ENCODE results near the gene UBE2L6. TPM values are rescaled to one million over a fixed set of nuclear protein-coding genes. Genes with fewer than 3 reads are reported as not detected.

The UBE2L6 gene
- total RNA-seq, 1 donor from 2014 or later, result 19.4 TPM

DNA sequence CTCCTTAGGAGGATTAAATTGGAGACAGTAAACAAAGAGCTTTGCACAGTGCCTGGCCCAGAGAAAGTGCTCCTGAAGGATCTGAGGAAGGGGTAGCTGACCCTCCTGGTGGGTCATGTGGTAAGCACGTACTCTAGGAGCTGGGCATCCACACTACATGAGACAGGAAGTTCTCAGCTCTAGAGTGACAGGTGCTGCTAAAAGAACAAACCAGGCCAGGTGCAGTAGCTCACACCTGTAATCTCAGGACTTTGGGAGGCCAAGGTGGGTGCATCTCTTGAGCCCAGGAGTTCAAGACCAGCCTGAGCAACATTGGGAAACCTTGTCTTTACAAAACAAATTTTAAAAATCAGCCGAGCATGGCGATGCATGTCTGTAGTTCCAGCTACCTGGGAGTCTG is 65.1 kb downstream of the UBE2L6 start:
- DNase-seq (ENCODE audit: low read depth), result no peak
- TF ChIP-seq, protein P1, sequence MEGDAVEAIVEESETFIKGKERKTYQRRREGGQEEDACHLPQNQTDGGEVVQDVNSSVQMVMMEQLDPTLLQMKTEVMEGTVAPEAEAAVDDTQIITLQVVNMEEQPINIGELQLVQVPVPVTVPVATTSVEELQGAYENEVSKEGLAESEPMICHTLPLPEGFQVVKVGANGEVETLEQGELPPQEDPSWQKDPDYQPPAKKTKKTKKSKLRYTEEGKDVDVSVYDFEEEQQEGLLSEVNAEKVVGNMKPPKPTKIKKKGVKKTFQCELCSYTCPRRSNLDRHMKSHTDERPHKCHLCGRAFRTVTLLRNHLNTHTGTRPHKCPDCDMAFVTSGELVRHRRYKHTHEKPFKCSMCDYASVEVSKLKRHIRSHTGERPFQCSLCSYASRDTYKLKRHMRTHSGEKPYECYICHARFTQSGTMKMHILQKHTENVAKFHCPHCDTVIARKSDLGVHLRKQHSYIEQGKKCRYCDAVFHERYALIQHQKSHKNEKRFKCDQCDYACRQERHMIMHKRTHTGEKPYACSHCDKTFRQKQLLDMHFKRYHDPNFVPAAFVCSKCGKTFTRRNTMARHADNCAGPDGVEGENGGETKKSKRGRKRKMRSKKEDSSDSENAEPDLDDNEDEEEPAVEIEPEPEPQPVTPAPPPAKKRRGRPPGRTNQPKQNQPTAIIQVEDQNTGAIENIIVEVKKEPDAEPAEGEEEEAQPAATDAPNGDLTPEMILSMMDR (conservative IDR thresholded peaks at IDR 0.05; ENCODE audit: low read depth, low read length), result no peak
- no peak overlapping the region for H3K4me3 ChIP-seq (ENCODE audit: low read depth, low read length)

DNA sequence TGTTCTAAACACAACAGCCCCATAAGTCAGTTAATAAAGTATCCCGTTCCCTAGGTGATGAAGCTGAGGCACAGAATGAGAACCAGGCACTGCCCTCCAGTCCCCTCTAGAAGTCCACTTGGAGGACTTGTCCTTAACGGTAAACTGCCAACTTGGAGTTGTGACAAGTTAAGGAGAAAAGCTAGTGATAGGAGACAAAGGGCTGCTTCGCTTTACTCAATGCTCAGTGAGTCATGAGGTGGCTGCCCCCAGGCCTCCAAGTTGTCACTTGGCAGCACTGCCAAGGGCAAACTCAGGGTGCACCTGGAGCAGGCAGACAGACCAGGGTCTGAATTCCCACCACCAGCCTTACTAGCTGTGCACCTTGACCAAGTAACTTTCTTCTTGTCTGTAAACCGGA is 65.5 kb downstream of the UBE2L6 start:
- TF ChIP-seq, protein P1 (conservative IDR thresholded peaks at IDR 0.05; ENCODE audit: low read depth, low read length), result no peak
- H3K4me3 ChIP-seq (ENCODE audit: low read depth, low read length), result no peak overlapping the region
- DNase-seq (ENCODE audit: low read depth), result no peak

Other genes with a start within 250 kb of the UBE2L6 start
- 65.4 and 66.3 TPM in 2 replicates for gene TNKS1BP1, start 242.7 kb downstream of the UBE2L6 start, total RNA-seq
- gene SSRP1, start 231.8 kb downstream of the UBE2L6 start, total RNA-seq, result 141 and 218 TPM in 2 replicates
- gene P2RX3, start 229.3 kb downstream of the UBE2L6 start, total RNA-seq, result not detected in 2 replicates
- gene PRG3, start 186.5 kb downstream of the UBE2L6 start, total RNA-seq, result not detected in 2 replicates
- gene PRG2, start 177.0 kb downstream of the UBE2L6 start, total RNA-seq, result not detected in 2 replicates
- gene SLC43A3, start 140.6 kb downstream of the UBE2L6 start, total RNA-seq, result 66.0 and 127 TPM in 2 replicates
- 0.98 TPM in 1 of 2 replicates, not detected in the other for gene RTN4RL2, start 107.1 kb downstream of the UBE2L6 start, total RNA-seq
- gene SLC43A1, start 52.0 kb downstream of the UBE2L6 start, total RNA-seq, result 3.6 and 9.0 TPM in 2 replicates
- gene TIMM10, start 36.9 kb downstream of the UBE2L6 start, total RNA-seq, result 43.1 and 89.1 TPM in 2 replicates
- gene SMTNL1, start 30.1 kb downstream of the UBE2L6 start, total RNA-seq, result not detected in 2 replicates
- 1.8 and 49.8 TPM in 2 replicates for gene SERPING1, start 30.0 kb upstream of the UBE2L6 start, total RNA-seq
- 0.86 TPM in 1 of 2 replicates, not detected in the other for gene YPEL4, start 82.2 kb upstream of the UBE2L6 start, total RNA-seq
- 13.1 and 24.0 TPM in 2 replicates for gene CLP1, start 90.1 kb upstream of the UBE2L6 start, total RNA-seq
- gene ZDHHC5, start 100.4 kb upstream of the UBE2L6 start, total RNA-seq, result 31.4 and 43.5 TPM in 2 replicates
- gene MED19, start 144.5 kb upstream of the UBE2L6 start, total RNA-seq, result 15.9 and 22.9 TPM in 2 replicates
- gene TMX2, start 144.9 kb upstream of the UBE2L6 start, total RNA-seq, result 61.8 and 83.7 TPM in 2 replicates
- gene SELENOH, start 173.8 kb upstream of the UBE2L6 start, total RNA-seq, result 279 and 298 TPM in 2 replicates
- gene BTBD18, start 184.1 kb upstream of the UBE2L6 start, total RNA-seq, result not detected in 2 replicates
- gene CTNND1, start 194.1 kb upstream of the UBE2L6 start, total RNA-seq, result 83.6 and 112 TPM in 2 replicates